Measurements from ENCODE around the gene ENTPD3. TPM values are rescaled to one million over a fixed set of nuclear protein-coding genes. Genes with fewer than 3 reads are reported as not detected.
"Not testable (repeated sequence)": the region's sequence is repeated elsewhere in the genome, so short reads cannot be mapped to it uniquely, and the experiment has no call there.

ENTPD3 gene
- total RNA-seq, 1 donor from 2014 or later: 1.3 TPM

DNA sequence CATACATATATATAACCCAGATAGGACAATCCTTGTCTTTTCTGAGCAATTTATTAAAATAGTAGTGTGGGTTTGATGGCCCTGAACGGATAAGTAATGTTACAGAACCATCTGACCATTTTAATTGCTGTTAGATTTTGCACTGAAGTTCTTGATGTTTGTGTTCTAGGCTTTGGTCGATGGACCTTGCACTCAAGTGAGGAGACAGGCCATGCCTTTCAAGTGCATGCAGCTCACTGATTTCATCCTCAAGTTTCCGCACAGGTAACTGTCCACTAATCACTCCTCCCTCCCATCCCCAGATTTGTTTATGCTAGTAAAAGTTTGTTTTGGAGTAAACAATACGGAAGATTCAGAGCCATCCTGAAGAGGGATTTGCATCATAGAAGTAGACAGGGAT lies 71.5 kb downstream of the ENTPD3 start:
- TF ChIP-seq, protein P1, sequence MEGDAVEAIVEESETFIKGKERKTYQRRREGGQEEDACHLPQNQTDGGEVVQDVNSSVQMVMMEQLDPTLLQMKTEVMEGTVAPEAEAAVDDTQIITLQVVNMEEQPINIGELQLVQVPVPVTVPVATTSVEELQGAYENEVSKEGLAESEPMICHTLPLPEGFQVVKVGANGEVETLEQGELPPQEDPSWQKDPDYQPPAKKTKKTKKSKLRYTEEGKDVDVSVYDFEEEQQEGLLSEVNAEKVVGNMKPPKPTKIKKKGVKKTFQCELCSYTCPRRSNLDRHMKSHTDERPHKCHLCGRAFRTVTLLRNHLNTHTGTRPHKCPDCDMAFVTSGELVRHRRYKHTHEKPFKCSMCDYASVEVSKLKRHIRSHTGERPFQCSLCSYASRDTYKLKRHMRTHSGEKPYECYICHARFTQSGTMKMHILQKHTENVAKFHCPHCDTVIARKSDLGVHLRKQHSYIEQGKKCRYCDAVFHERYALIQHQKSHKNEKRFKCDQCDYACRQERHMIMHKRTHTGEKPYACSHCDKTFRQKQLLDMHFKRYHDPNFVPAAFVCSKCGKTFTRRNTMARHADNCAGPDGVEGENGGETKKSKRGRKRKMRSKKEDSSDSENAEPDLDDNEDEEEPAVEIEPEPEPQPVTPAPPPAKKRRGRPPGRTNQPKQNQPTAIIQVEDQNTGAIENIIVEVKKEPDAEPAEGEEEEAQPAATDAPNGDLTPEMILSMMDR (IDR thresholded peaks at IDR 0.05; ENCODE audit: unreplicated experiment): no peak
- H3K36me3 Mint-ChIP-seq (ENCODE audit: insufficient read depth): peaks cover 27% of the 10 kb centered on the region
- H3K4me1 Mint-ChIP-seq (ENCODE audit: low read depth): peaks cover 14% of the 10 kb centered on the region
- DNase-seq (ENCODE audit: low spot score, unreplicated experiment): no peak
- H3K27me3 Mint-ChIP-seq: no peaks in the 10 kb centered on the region
- H3K4me3 Mint-ChIP-seq (ENCODE audit: low read depth): peak overlapping the region; percentile 89
- H3K27ac Mint-ChIP-seq: peak overlapping the region; percentile 84
- no peaks in the 10 kb centered on the region for H3K9me3 Mint-ChIP-seq (ENCODE audit: low read depth)

DNA sequence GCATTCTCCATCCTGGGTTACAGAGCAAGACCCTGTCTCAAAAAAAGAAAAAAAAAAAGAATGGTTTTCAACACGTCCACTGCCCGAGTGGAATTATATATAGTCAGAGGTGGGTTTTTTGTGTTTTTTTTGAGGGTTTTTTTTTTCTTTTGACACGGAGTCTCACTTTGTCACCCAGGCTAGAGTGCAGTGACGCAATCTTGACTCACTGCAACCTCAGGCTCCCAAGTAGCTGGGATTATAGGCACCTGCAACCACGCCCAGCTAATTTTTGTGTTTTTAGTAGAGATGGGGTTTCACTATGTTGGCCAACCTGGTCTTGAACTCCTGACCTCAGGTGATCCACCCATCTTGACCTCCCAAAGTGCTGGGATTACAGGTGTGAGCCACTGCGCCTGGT lies 73.5 kb downstream of the ENTPD3 start:
- Mint-ChIP-seq H3K36me3 (ENCODE audit: insufficient read depth) (peaks cover 35% of the 10 kb centered on the region), H3K4me1 (ENCODE audit: low read depth) (peaks cover 12% of the 10 kb centered on the region)
- not testable (repeated sequence) for H3K9me3 Mint-ChIP-seq (ENCODE audit: low read depth); H3K27ac Mint-ChIP-seq; H3K4me3 Mint-ChIP-seq (ENCODE audit: low read depth); DNase-seq (ENCODE audit: low spot score, unreplicated experiment); H3K27me3 Mint-ChIP-seq

DNA sequence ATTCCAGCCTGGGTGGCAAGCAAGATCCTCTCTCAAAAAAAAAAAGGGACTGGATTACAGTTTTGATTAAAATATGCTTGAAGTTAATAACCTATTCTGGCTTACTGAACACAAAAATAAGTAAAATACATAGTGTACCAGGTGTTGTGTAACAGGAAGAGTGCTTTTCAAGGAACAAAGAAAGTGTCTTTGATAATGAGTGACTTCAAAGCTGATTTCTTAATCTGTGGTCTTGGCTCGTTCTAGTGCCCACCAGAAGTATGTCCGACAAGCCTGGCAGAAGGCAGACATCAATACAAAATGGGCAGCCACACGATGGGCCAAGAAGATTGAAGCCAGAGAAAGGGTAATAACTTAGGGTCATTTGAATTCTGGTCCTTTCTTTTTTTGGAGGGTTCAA lies 74.2 kb downstream of the ENTPD3 start:
- no peaks in the 10 kb centered on the region for H3K27me3 Mint-ChIP-seq
- H3K4me3 Mint-ChIP-seq (ENCODE audit: low read depth): no peak overlapping the region
- H3K27ac Mint-ChIP-seq: peak overlapping the region; percentile 73
- DNase-seq (ENCODE audit: low spot score, unreplicated experiment): no peak
- peaks cover 35% of the 10 kb centered on the region for H3K36me3 Mint-ChIP-seq (ENCODE audit: insufficient read depth)
- H3K9me3 Mint-ChIP-seq (ENCODE audit: low read depth): no peaks in the 10 kb centered on the region
- TF ChIP-seq, protein P1 (IDR thresholded peaks at IDR 0.05; ENCODE audit: unreplicated experiment): no peak
- peaks cover 12% of the 10 kb centered on the region for H3K4me1 Mint-ChIP-seq (ENCODE audit: low read depth)

DNA sequence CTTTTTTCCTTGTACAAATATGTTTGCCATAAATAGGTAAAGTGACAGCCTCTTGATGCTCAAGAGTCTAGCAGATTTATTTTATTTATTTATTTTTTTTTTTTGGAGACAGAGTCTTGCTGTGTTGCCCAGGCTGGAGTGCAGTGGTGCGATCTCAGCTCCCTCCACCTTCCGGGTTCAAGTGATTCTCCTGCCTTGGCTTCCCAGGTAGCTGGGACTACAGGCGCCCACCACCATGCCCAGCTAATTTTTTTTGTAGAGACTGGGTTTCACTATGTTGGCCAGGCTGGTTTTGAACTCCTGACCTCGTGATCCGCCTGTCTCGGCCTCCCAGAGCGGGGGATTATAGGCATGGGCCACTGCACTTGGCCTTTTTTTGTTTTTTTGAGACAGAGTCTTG lies 75.9 kb downstream of the ENTPD3 start:
- H3K27me3 Mint-ChIP-seq; H3K9me3 Mint-ChIP-seq (ENCODE audit: low read depth); H3K4me3 Mint-ChIP-seq (ENCODE audit: low read depth); DNase-seq (ENCODE audit: low spot score, unreplicated experiment); H3K27ac Mint-ChIP-seq: not testable (repeated sequence)
- Mint-ChIP-seq H3K4me1 (ENCODE audit: low read depth) (peaks cover 12% of the 10 kb centered on the region), H3K36me3 (ENCODE audit: insufficient read depth) (peaks cover 37% of the 10 kb centered on the region)

DNA sequence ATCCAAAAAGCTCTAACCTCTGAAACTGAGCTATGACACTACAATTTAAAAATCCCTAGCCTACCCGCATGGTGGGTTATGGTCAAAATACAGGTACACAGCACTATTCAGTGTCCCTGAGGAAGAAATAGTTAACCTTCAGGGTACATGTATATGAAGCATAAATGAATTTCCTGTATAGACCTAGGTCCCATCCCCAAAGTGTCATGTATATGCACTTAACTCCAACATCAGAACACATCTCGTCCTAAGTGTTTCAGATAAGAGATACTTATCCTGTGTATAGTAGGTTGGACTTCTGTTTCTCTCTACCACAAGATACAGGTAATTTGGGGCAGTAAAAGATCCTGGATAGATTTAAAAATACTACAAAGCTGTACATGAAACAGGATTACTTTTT lies 76.6 kb downstream of the ENTPD3 start:
- peaks cover 8% of the 10 kb centered on the region for H3K4me1 Mint-ChIP-seq (ENCODE audit: low read depth)
- no peak overlapping the region for H3K27ac Mint-ChIP-seq
- no peaks in the 10 kb centered on the region for H3K27me3 Mint-ChIP-seq
- no peak overlapping the region for H3K4me3 Mint-ChIP-seq (ENCODE audit: low read depth)
- no peak for DNase-seq (ENCODE audit: low spot score, unreplicated experiment)
- TF ChIP-seq, protein P1 (IDR thresholded peaks at IDR 0.05; ENCODE audit: unreplicated experiment): no peak
- peaks cover 35% of the 10 kb centered on the region for H3K36me3 Mint-ChIP-seq (ENCODE audit: insufficient read depth)
- no peaks in the 10 kb centered on the region for H3K9me3 Mint-ChIP-seq (ENCODE audit: low read depth)

DNA sequence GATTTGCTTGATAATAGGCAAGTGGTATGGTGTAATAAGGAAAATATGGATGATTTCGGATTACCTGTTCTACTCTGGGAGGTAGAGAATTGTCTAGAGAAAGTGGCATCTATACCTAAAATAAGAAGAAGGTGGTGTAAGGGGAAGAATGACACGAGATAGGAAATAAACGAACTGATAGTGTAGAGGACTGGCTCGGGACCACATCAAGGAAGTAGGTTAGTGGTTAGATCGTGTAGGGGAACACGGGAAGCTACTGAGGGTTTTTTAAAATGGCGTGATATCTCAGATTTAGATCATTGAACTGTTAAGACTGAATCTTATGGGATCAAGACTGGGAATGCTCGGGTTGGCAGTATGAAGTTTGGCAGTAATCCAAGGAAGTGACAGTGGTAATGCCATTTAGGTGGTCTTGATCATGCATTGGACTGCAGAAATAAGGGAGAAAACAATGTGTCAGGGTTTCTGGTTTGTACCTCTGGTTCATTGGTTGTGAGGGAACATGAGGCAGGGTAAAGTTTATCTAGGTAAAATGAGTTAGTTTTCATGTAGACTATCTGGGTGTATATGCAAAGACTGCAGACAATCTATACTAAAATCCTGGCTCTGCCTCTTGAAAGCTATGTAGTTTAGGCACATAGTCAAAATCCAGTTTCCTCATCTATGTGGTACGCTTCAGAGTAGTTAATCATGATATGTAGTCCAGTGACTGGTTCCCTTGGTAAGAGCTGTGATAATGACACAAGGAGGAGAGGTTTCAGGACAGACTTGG lies 77.5 kb downstream of the ENTPD3 start:
- H3K4me3 Mint-ChIP-seq (ENCODE audit: low read depth): no peak overlapping the region
- DNase-seq (ENCODE audit: low spot score, unreplicated experiment): no peak
- TF ChIP-seq, protein P1 (IDR thresholded peaks at IDR 0.05; ENCODE audit: unreplicated experiment): no peak
- H3K27ac Mint-ChIP-seq: peak overlapping the region; percentile 83
- no peaks in the 10 kb centered on the region for H3K9me3 Mint-ChIP-seq (ENCODE audit: low read depth)
- H3K4me1 Mint-ChIP-seq (ENCODE audit: low read depth): peaks cover 6% of the 10 kb centered on the region
- H3K36me3 Mint-ChIP-seq (ENCODE audit: insufficient read depth): peaks cover 28% of the 10 kb centered on the region
- no peaks in the 10 kb centered on the region for H3K27me3 Mint-ChIP-seq

Measured in progenitor cell of endocrine pancreas (in vitro differentiated cells).